Neural cell (in vitro differentiated cells): Measurements from ENCODE around the gene MYO9B. TPM values are rescaled to one million over a fixed set of nuclear protein-coding genes. Genes with fewer than 3 reads are reported as not detected.

Experiments used
- H2AFZ ChIP-seq: fragments of 200-600, 300-800 bp; sonication (generic), shearing (Covaris generic); 2 replicates; pipeline ENCODE4 v1.6.0; 2014; ENCODE audit warnings: low read depth, mild to moderate bottlenecking, antibody characterized with exemption, low read length, moderate library complexity
- H3F3A ChIP-seq: fragments of 200-600 bp; shearing (Covaris generic); 2 replicates; pipeline ENCODE4 v1.6.1; 2016; ENCODE audit warnings: mild to moderate bottlenecking, moderate library complexity, mixed read lengths, antibody characterized with exemption, low read length; ENCODE audit not compliant: insufficient read depth, poor library complexity, severe bottlenecking
- H3K27ac ChIP-seq: fragments of 200-600, 300-800 bp; sonication (generic), shearing (Covaris generic); 2 replicates; pipeline ENCODE4 v1.5.1; 2014; ENCODE audit warnings: mild to moderate bottlenecking, low read length, moderate library complexity
- H3K27me3 ChIP-seq: fragments of 300-800, 200-600 bp; sonication (generic), shearing (Covaris generic); 2 replicates; pipeline ENCODE4 v1.6.0; 2014; ENCODE audit warnings: mild to moderate bottlenecking, low read depth, low read length, moderate library complexity; ENCODE audit not compliant: insufficient read depth
- H3K36me3 ChIP-seq: fragments of 300-800, 200-600 bp; sonication (generic), shearing (Covaris generic); 2 replicates; pipeline ENCODE4 v1.5.1; 2014; ENCODE audit warnings: mild to moderate bottlenecking, antibody characterized with exemption, low read length, moderate library complexity; ENCODE audit not compliant: insufficient read depth
- H3K4me2 ChIP-seq: fragments of 300-800, 200-600 bp; sonication (generic), shearing (Covaris generic); 2 replicates; pipeline ENCODE4 v1.6.0; 2014; ENCODE audit warnings: mild to moderate bottlenecking, low read length
- H3K4me3 ChIP-seq: fragments of 300-800, 200-600 bp; sonication (generic), shearing (Covaris generic); 2 replicates; pipeline ENCODE4 v1.5.1; 2014; ENCODE audit warnings: mild to moderate bottlenecking, low read length, moderate library complexity
- H3K79me2 ChIP-seq: fragments of 200-600 bp; shearing (Covaris generic); replicated peaks from 2 replicates; pipeline ENCODE4 v1.6.0; 2014; ENCODE audit warnings: mild to moderate bottlenecking, low read length, moderate library complexity; ENCODE audit not compliant: insufficient read depth
- H3K9ac ChIP-seq: fragments of 300-800, 200-600 bp; sonication (generic), shearing (Covaris generic); 2 replicates; pipeline ENCODE4 v1.6.1; 2016; ENCODE audit warnings: mild to moderate bottlenecking, low read length, mixed read lengths
- H3K9me2 ChIP-seq: fragments of 200-600 bp; shearing (Covaris generic); 2 replicates; pipeline ENCODE4 v1.6.1; 2016; ENCODE audit warnings: mild to moderate bottlenecking, low read length, mixed read lengths; ENCODE audit not compliant: insufficient read depth
- H3K9me3 ChIP-seq: fragments of 200-600, 300-800 bp; sonication (generic), shearing (Covaris generic); 2 replicates; pipeline ENCODE4 v1.6.1; 2016; ENCODE audit warnings: mild to moderate bottlenecking, mixed run types, low read length, moderate library complexity, mixed read lengths
- H4K20me1 ChIP-seq: fragments of 200-600 bp; shearing (Covaris generic); 2 replicates; pipeline ENCODE4 v1.6.1; 2016; ENCODE audit warnings: mild to moderate bottlenecking, mixed run types; ENCODE audit not compliant: insufficient read depth
- EP300 ChIP-seq: fragments of 450-650 bp; conservative IDR thresholded peaks from 2 replicates; pipeline ENCODE4 v1.6.1; 2014; ENCODE audit warnings: antibody characterized with exemption, mild to moderate bottlenecking, moderate library complexity; ENCODE audit not compliant: poor library complexity, severe bottlenecking
- EZH2 ChIP-seq: fragments of 200-600, 300-800 bp; shearing (Covaris generic), sonication (generic); IDR thresholded peaks from 2 replicates; pipeline ENCODE4 v1.6.1; 2014; ENCODE audit warnings: antibody characterized with exemption, low read length, borderline replicate concordance, mild to moderate bottlenecking; ENCODE audit not compliant: insufficient read depth, poor library complexity, severe bottlenecking
- MXI1 ChIP-seq: fragments of 450-650 bp; conservative IDR thresholded peaks from 2 replicates; pipeline ENCODE4 v1.6.1; 2014; ENCODE audit warnings: antibody characterized with exemption, mild to moderate bottlenecking; ENCODE audit not compliant: poor library complexity, severe bottlenecking
- POLR2AphosphoS5 ChIP-seq: IDR thresholded peaks from 2 replicates; pipeline ENCODE4 v1.6.1; 2012
- RAD21 ChIP-seq: fragments of 450-650 bp; conservative IDR thresholded peaks from 2 replicates; pipeline ENCODE4 v1.6.1; 2014; ENCODE audit warnings: antibody characterized with exemption, mild to moderate bottlenecking, moderate library complexity
- SMC3 ChIP-seq: fragments of 450-650 bp; conservative IDR thresholded peaks from 2 replicates; pipeline ENCODE4 v1.6.1; 2014; ENCODE audit warnings: antibody characterized with exemption, mild to moderate bottlenecking, moderate library complexity; ENCODE audit not compliant: poor library complexity
- TAF1 ChIP-seq: IDR thresholded peaks from 2 replicates; pipeline ENCODE4 v1.6.1; 2012; ENCODE audit warnings: low read depth
- polyA plus RNA-seq: library from polyadenylated mRNA; depleted of rRNA; stranded (reverse); fragments of >200 nt; gene quantifications from 2 replicates; pipeline ENCODE4 v1.2.3, GENCODE V29; 2014
- TF ChIP-seq, protein P1 (sequence below): IDR thresholded peaks from 2 replicates; pipeline ENCODE4 v1.6.1; 2012; ENCODE audit warnings: borderline replicate concordance
- TF ChIP-seq, protein P2 (sequence below): fragments of 450-650 bp; IDR thresholded peaks from 2 replicates; pipeline ENCODE4 v1.5.1; 2014; ENCODE audit warnings: antibody characterized with exemption, mild to moderate bottlenecking, moderate library complexity; ENCODE audit not compliant: poor library complexity, severe bottlenecking

Gene MYO9B
- polyA plus RNA-seq, 1 donor from 2014 or later, result 27.2 TPM

DNA sequence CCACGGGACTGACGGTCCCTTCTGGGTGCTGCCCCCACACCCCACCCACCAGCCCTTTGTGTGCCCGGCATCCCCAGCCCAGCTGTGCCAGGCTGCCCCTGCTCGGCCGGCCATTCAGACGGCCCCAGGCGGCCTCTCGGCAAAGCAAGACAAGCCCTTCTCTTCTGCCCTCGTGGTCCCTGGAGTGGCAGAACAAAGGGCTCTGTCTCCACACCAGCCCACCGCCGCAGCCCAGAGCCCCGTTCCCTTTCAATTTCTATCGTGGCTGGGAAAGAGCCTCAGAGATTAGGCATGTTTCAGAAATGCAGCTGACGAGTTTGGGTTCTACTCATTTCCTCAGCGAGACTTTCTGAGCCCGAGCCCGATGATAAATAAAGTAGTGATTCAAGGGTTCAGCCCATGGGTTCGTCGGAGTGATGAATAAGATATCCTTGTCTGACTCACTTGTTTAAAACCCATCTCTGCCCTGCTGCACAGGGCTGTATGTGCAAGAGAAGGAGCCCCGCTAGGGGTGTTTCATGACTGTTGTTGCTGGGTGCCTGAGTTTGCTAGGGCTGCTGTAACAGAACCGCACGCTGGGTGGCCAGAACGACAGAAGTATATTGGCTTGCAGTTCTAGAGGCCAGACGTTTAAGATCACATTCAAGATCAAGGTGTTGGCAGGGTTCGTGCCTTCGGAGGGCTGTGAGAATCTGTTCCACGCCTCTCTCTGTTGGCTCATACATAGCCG lies 4.3 kb downstream of the MYO9B start:
- no peaks in the 10 kb centered on the region for H3K9me3 ChIP-seq
- no peaks in the 10 kb centered on the region for H3F3A ChIP-seq
- no peaks in the 10 kb centered on the region for H4K20me1 ChIP-seq
- no peaks in the 10 kb centered on the region for H3K9me2 ChIP-seq
- H2AFZ ChIP-seq, result no peak overlapping the region
- TF ChIP-seq POLR2AphosphoS5, result no peak
- TF ChIP-seq EZH2, result no peak
- TF ChIP-seq TAF1, result no peak
- TF ChIP-seq, protein P1, sequence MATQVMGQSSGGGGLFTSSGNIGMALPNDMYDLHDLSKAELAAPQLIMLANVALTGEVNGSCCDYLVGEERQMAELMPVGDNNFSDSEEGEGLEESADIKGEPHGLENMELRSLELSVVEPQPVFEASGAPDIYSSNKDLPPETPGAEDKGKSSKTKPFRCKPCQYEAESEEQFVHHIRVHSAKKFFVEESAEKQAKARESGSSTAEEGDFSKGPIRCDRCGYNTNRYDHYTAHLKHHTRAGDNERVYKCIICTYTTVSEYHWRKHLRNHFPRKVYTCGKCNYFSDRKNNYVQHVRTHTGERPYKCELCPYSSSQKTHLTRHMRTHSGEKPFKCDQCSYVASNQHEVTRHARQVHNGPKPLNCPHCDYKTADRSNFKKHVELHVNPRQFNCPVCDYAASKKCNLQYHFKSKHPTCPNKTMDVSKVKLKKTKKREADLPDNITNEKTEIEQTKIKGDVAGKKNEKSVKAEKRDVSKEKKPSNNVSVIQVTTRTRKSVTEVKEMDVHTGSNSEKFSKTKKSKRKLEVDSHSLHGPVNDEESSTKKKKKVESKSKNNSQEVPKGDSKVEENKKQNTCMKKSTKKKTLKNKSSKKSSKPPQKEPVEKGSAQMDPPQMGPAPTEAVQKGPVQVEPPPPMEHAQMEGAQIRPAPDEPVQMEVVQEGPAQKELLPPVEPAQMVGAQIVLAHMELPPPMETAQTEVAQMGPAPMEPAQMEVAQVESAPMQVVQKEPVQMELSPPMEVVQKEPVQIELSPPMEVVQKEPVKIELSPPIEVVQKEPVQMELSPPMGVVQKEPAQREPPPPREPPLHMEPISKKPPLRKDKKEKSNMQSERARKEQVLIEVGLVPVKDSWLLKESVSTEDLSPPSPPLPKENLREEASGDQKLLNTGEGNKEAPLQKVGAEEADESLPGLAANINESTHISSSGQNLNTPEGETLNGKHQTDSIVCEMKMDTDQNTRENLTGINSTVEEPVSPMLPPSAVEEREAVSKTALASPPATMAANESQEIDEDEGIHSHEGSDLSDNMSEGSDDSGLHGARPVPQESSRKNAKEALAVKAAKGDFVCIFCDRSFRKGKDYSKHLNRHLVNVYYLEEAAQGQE, result no peak
- peaks cover 33% of the 10 kb centered on the region for H3K79me2 ChIP-seq
- no peak overlapping the region for H3K27ac ChIP-seq
- no peak overlapping the region for H3K9ac ChIP-seq
- no peaks in the 10 kb centered on the region for H3K36me3 ChIP-seq
- H3K27me3 ChIP-seq, result no peaks in the 10 kb centered on the region
- H3K4me2 ChIP-seq, result no peak overlapping the region
- peak overlapping the region; percentile 31 for H3K4me3 ChIP-seq

DNA sequence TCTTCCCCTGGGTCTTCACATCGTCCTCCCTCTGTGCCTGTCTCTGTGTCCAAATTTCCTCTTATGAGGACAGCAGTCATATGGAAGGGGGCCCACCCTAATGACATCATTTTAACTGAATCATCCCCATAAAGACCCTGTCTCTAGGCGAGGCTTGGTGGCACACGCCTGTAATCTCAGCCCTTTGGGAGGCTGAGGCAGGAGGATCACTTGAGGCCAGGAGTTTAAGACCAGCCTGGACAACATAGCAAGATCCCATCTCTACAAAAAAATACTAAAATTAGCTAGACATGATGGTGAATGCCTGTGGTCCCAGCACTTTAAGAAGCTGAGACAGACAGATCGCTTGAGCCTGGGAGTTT lies 4.8 kb downstream of the MYO9B start:
- H3K27me3 ChIP-seq, result no peaks in the 10 kb centered on the region
- no peak overlapping the region for H3K9ac ChIP-seq
- H3K4me3 ChIP-seq, result no peak overlapping the region
- TF ChIP-seq RAD21, result no peak
- TF ChIP-seq TAF1, result no peak
- TF ChIP-seq POLR2AphosphoS5, result no peak
- no peak for TF ChIP-seq EZH2
- no peak for TF ChIP-seq MXI1
- TF ChIP-seq, protein P1, result no peak
- TF ChIP-seq, protein P2, sequence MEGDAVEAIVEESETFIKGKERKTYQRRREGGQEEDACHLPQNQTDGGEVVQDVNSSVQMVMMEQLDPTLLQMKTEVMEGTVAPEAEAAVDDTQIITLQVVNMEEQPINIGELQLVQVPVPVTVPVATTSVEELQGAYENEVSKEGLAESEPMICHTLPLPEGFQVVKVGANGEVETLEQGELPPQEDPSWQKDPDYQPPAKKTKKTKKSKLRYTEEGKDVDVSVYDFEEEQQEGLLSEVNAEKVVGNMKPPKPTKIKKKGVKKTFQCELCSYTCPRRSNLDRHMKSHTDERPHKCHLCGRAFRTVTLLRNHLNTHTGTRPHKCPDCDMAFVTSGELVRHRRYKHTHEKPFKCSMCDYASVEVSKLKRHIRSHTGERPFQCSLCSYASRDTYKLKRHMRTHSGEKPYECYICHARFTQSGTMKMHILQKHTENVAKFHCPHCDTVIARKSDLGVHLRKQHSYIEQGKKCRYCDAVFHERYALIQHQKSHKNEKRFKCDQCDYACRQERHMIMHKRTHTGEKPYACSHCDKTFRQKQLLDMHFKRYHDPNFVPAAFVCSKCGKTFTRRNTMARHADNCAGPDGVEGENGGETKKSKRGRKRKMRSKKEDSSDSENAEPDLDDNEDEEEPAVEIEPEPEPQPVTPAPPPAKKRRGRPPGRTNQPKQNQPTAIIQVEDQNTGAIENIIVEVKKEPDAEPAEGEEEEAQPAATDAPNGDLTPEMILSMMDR, result no peak
- TF ChIP-seq EP300, result no peak
- no peak for TF ChIP-seq SMC3
- no peak overlapping the region for H2AFZ ChIP-seq
- H3K79me2 ChIP-seq, result peaks cover 33% of the 10 kb centered on the region
- no peaks in the 10 kb centered on the region for H3K9me2 ChIP-seq
- no peaks in the 10 kb centered on the region for H3K36me3 ChIP-seq
- no peaks in the 10 kb centered on the region for H3F3A ChIP-seq
- H4K20me1 ChIP-seq, result no peaks in the 10 kb centered on the region
- no peak overlapping the region for H3K27ac ChIP-seq
- H3K4me2 ChIP-seq, result no peak overlapping the region
- no peaks in the 10 kb centered on the region for H3K9me3 ChIP-seq
